ENCODE measurements around the gene PRKCH.

DNA sequence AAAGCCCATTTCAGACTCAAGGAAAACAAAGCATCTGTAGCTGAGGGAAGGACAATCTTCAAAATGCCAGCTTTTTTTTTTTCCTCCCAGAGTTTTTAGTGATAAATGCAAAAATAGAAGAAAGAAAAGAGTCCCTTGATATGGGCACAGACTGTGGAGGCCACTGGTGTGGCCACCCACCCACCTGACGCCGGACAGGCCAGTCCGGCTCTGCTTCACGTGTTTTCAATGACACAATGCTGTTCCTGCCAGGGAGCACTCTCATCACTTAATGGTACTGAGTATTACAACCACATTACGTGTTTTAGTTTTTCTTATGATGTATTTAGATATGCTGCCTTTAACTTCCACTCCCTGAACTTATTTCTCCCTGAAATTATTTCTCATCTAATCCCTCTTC is 218.3 kb downstream of the PRKCH start:
- TF ChIP-seq, protein P1, sequence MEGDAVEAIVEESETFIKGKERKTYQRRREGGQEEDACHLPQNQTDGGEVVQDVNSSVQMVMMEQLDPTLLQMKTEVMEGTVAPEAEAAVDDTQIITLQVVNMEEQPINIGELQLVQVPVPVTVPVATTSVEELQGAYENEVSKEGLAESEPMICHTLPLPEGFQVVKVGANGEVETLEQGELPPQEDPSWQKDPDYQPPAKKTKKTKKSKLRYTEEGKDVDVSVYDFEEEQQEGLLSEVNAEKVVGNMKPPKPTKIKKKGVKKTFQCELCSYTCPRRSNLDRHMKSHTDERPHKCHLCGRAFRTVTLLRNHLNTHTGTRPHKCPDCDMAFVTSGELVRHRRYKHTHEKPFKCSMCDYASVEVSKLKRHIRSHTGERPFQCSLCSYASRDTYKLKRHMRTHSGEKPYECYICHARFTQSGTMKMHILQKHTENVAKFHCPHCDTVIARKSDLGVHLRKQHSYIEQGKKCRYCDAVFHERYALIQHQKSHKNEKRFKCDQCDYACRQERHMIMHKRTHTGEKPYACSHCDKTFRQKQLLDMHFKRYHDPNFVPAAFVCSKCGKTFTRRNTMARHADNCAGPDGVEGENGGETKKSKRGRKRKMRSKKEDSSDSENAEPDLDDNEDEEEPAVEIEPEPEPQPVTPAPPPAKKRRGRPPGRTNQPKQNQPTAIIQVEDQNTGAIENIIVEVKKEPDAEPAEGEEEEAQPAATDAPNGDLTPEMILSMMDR (IDR thresholded peaks at IDR 0.05): no peak
- TF ChIP-seq POLR2A (IDR thresholded peaks at IDR 0.05; ENCODE audit: low read length) (no peak), RCOR1 (IDR thresholded peaks at IDR 0.05; ENCODE audit: low read depth, low read length) (no peak), MAZ (IDR thresholded peaks at IDR 0.05; ENCODE audit: borderline replicate concordance, low read depth, low read length) (no peak), EP300 (IDR thresholded peaks at IDR 0.05) (no peak)
- TF ChIP-seq, protein P2, sequence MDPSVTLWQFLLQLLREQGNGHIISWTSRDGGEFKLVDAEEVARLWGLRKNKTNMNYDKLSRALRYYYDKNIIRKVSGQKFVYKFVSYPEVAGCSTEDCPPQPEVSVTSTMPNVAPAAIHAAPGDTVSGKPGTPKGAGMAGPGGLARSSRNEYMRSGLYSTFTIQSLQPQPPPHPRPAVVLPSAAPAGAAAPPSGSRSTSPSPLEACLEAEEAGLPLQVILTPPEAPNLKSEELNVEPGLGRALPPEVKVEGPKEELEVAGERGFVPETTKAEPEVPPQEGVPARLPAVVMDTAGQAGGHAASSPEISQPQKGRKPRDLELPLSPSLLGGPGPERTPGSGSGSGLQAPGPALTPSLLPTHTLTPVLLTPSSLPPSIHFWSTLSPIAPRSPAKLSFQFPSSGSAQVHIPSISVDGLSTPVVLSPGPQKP (IDR thresholded peaks at IDR 0.05; ENCODE audit: low read depth, low read length): no peak

Measured in A549 (cell line).